ENCODE results near the gene C11orf52.
"Not testable (repeated sequence)": the region's sequence is repeated elsewhere in the genome, so short reads cannot be mapped to it uniquely, and the experiment has no call there.

The C11orf52 gene

GRCh38 chr11:111923351-111923788 lies 4.7 kb downstream of the C11orf52 start:
- DNase-seq (ENCODE audit: extremely low read depth, low read depth): no peak
- TF ChIP-seq CTCF (IDR thresholded peaks at IDR 0.05; ENCODE audit: low read depth, low read length): no peak

- DNase-seq (ENCODE audit: extremely low read depth, low read depth): no peak
- no peak for TF ChIP-seq CTCF (IDR thresholded peaks at IDR 0.05; ENCODE audit: low read depth, low read length)
These were observed 5.2 kb downstream of the C11orf52 start for GRCh38 chr11:111923951-111924350.

GRCh38 chr11:111925953-111926352 lies 7.2 kb downstream of the C11orf52 start:
- TF ChIP-seq CTCF (IDR thresholded peaks at IDR 0.05; ENCODE audit: low read depth, low read length): no peak

GRCh38 chr11:111926505-111927391 lies 8.0 kb downstream of the C11orf52 start:
- DNase-seq (ENCODE audit: extremely low read depth, low read depth): peak; percentile 94
- no peak; the same call in 1 of the 2 replicates for TF ChIP-seq CTCF (IDR thresholded peaks at IDR 0.05; ENCODE audit: low read depth, low read length)

More at GRCh38 chr11:111925953-111926352, 7.2 kb downstream of the C11orf52 start:
- no peak for DNase-seq (ENCODE audit: extremely low read depth, low read depth)

GRCh38 chr11:111930472-111930871 lies 11.8 kb downstream of the C11orf52 start:
- TF ChIP-seq CTCF (IDR thresholded peaks at IDR 0.05; ENCODE audit: low read depth, low read length): no peak
- no peak for DNase-seq (ENCODE audit: extremely low read depth, low read depth)

- DNase-seq (ENCODE audit: extremely low read depth, low read depth): no peak
- TF ChIP-seq CTCF (IDR thresholded peaks at IDR 0.05; ENCODE audit: low read depth, low read length): no peak
These were observed 13.9 kb downstream of the C11orf52 start for GRCh38 chr11:111932611-111932950.

- DNase-seq (ENCODE audit: extremely low read depth, low read depth): not testable (repeated sequence)
These were observed 14.5 kb downstream of the C11orf52 start for GRCh38 chr11:111933176-111933575.

- no peak for DNase-seq (ENCODE audit: extremely low read depth, low read depth)
- TF ChIP-seq CTCF (IDR thresholded peaks at IDR 0.05; ENCODE audit: low read depth, low read length): no peak
These were observed 15.2 kb downstream of the C11orf52 start for GRCh38 chr11:111933872-111934271.

Measured in AG09319 (cell line).